SK-N-SH treated with all-trans-retinoic acid at 6 μM for 48 hours (cell line): ENCODE data around the gene AMMECR1.

Source experiments
- PPARA ChIP-seq: fragments of 250-450 bp; sonication (Bioruptor Pico); IDR thresholded peaks from 2 replicates; pipeline ENCODE4 v1.5.0; 2020; ENCODE audit warnings: mild to moderate bottlenecking, borderline replicate concordance
- RARB ChIP-seq: fragments of 250-450 bp; sonication (Bioruptor Pico); IDR thresholded peaks from 2 replicates; pipeline ENCODE4 v1.8.0; 2021; ENCODE audit warnings: mild to moderate bottlenecking, moderate library complexity
- ZFP3 ChIP-seq: fragments of 250-450 bp; sonication (Bioruptor Pico); IDR thresholded peaks from 2 replicates; pipeline ENCODE4 v1.5.0; 2020; ENCODE audit warnings: mild to moderate bottlenecking, moderate library complexity
- ZFP30 ChIP-seq: fragments of 450-650 bp; formaldehyde crosslinking; IDR thresholded peaks from 2 replicates; pipeline ENCODE4 v1.5.0; 2022; ENCODE audit warnings: mild to moderate bottlenecking, moderate library complexity
- ZNF565 ChIP-seq: fragments of 450-650 bp; formaldehyde crosslinking; conservative IDR thresholded peaks from 2 replicates; pipeline ENCODE4 v1.5.0; 2020; ENCODE audit warnings: low read depth, mild to moderate bottlenecking, moderate library complexity
- TF ChIP-seq, protein P1 (sequence below): fragments of 250-450 bp; sonication (Bioruptor Pico); IDR thresholded peaks from 2 replicates; pipeline ENCODE4 v1.8.0; 2020; ENCODE audit warnings: mild to moderate bottlenecking, moderate library complexity, borderline replicate concordance
- TF ChIP-seq, protein P2 (sequence below): fragments of 250-450 bp; sonication (Bioruptor Pico); IDR thresholded peaks from 2 replicates; pipeline ENCODE4 v1.5.1; 2021; ENCODE audit warnings: mild to moderate bottlenecking, moderate library complexity
- TF ChIP-seq, protein P3 (sequence below): fragments of 250-450 bp; sonication (Bioruptor Pico); IDR thresholded peaks from 2 replicates; pipeline ENCODE4 v1.8.0; 2021; ENCODE audit warnings: low read depth, mild to moderate bottlenecking, moderate library complexity, borderline replicate concordance

DNA sequence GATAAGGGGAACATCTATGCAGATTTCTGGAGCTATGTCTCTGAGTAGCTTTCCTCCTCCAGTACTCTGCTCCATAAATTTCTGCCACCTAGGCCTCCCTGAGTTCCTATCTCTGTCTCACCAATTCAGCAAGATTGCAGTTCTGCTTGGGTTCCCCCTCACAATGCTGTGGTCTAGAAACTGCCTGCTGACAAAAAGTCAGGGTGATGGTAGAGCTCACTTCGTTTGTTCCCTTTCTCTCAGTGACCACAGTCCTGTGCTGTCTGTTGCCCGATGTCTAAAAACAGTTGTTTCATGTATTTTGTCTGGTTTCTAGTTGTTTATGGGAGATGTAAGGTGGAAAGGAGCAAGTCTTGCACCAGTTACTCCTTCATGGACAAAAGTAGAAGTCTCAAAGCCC, 41.1 kb downstream of the AMMECR1 start:
- TF ChIP-seq, protein P1, sequence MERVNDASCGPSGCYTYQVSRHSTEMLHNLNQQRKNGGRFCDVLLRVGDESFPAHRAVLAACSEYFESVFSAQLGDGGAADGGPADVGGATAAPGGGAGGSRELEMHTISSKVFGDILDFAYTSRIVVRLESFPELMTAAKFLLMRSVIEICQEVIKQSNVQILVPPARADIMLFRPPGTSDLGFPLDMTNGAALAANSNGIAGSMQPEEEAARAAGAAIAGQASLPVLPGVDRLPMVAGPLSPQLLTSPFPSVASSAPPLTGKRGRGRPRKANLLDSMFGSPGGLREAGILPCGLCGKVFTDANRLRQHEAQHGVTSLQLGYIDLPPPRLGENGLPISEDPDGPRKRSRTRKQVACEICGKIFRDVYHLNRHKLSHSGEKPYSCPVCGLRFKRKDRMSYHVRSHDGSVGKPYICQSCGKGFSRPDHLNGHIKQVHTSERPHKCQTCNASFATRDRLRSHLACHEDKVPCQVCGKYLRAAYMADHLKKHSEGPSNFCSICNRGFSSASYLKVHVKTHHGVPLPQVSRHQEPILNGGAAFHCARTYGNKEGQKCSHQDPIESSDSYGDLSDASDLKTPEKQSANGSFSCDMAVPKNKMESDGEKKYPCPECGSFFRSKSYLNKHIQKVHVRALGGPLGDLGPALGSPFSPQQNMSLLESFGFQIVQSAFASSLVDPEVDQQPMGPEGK (CRISPR knock-in tag), result no peak
- TF ChIP-seq ZFP30 (CRISPR knock-in tag) (no peak), ZFP3 (CRISPR knock-in tag) (no peak), RARB (CRISPR knock-in tag) (no peak), ZNF565 (CRISPR knock-in tag) (no peak), PPARA (CRISPR knock-in tag) (no peak)
- TF ChIP-seq, protein P2, sequence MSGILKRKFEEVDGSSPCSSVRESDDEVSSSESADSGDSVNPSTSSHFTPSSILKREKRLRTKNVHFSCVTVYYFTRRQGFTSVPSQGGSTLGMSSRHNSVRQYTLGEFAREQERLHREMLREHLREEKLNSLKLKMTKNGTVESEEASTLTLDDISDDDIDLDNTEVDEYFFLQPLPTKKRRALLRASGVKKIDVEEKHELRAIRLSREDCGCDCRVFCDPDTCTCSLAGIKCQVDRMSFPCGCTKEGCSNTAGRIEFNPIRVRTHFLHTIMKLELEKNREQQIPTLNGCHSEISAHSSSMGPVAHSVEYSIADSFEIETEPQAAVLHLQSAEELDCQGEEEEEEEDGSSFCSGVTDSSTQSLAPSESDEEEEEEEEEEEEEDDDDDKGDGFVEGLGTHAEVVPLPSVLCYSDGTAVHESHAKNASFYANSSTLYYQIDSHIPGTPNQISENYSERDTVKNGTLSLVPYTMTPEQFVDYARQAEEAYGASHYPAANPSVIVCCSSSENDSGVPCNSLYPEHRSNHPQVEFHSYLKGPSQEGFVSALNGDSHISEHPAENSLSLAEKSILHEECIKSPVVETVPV (CRISPR knock-in tag), result no peak
- TF ChIP-seq, protein P3, sequence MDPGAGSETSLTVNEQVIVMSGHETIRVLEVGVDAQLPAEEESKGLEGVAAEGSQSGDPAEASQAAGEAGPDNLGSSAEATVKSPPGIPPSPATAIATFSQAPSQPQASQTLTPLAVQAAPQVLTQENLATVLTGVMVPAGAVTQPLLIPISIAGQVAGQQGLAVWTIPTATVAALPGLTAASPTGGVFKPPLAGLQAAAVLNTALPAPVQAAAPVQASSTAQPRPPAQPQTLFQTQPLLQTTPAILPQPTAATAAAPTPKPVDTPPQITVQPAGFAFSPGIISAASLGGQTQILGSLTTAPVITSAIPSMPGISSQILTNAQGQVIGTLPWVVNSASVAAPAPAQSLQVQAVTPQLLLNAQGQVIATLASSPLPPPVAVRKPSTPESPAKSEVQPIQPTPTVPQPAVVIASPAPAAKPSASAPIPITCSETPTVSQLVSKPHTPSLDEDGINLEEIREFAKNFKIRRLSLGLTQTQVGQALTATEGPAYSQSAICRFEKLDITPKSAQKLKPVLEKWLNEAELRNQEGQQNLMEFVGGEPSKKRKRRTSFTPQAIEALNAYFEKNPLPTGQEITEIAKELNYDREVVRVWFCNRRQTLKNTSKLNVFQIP (CRISPR knock-in tag), result no peak
